HepG2 (cell line): ENCODE data around the gene NEDD4L. TPM values are rescaled to one million over a fixed set of nuclear protein-coding genes. Genes with fewer than 3 reads are reported as not detected.

ENCODE experiments used
- AGO1 ChIP-seq: fragments of 200-400 bp; formaldehyde crosslinking; IDR thresholded peaks from 2 replicates; pipeline ENCODE4 v1.6.1; 2017; ENCODE audit warnings: mild to moderate bottlenecking, low read depth, low read length, moderate library complexity; ENCODE audit not compliant: poor library complexity, severe bottlenecking
- ATF1 ChIP-seq: IDR thresholded peaks from 2 replicates; pipeline ENCODE4 v1.6.1; 2016; ENCODE audit warnings: mild to moderate bottlenecking, control low read depth
- DDIT3 ChIP-seq: sonication (generic); formaldehyde crosslinking; IDR thresholded peaks from 2 replicates; pipeline ENCODE4 v1.4.0; 2020; ENCODE audit warnings: mild to moderate bottlenecking, missing genetic modification reagents
- DR1 ChIP-seq: sonication (generic); formaldehyde crosslinking; IDR thresholded peaks from 2 replicates; pipeline ENCODE4 v1.8.0; 2021; ENCODE audit warnings: mild to moderate bottlenecking, missing genetic modification reagents, inconsistent platforms
- FIP1L1 ChIP-seq: fragments of 200-400 bp; formaldehyde crosslinking; IDR thresholded peaks from 2 replicates; pipeline ENCODE4 v1.6.1; 2018; ENCODE audit warnings: low read depth, mild to moderate bottlenecking, low read length, moderate library complexity, borderline replicate concordance; ENCODE audit not compliant: insufficient read depth
- HOXA9 ChIP-seq: sonication (generic); formaldehyde crosslinking; IDR thresholded peaks from 2 replicates; pipeline ENCODE4 v1.8.1; 2022; ENCODE audit warnings: missing genetic modification reagents, mild to moderate bottlenecking, moderate library complexity, borderline replicate concordance
- IKZF1 ChIP-seq: fragments of 450-650 bp; IDR thresholded peaks from 2 replicates; pipeline ENCODE4 v1.7.1; 2016
- KAT2B ChIP-seq: fragments of 150-350 bp; IDR thresholded peaks from 2 replicates; pipeline ENCODE4 v1.6.1; 2014; ENCODE audit warnings: low read depth, low read length, borderline replicate concordance
- MED8 ChIP-seq: sonication (generic); formaldehyde crosslinking; IDR thresholded peaks from 2 replicates; pipeline ENCODE4 v1.8.1; 2023; ENCODE audit warnings: mild to moderate bottlenecking, missing genetic modification reagents; ENCODE audit not compliant: insufficient replicate concordance
- MZF1 ChIP-seq: sonication (generic); formaldehyde crosslinking; IDR thresholded peaks from 2 replicates; pipeline ENCODE4 v1.8.1; 2023; ENCODE audit warnings: mild to moderate bottlenecking, missing genetic modification reagents, borderline replicate concordance
- NFATC3 ChIP-seq: sonication (generic); formaldehyde crosslinking; IDR thresholded peaks from 2 replicates; pipeline ENCODE4 v1.5.1; 2020; ENCODE audit warnings: mild to moderate bottlenecking, missing genetic modification reagents
- NFKBIZ ChIP-seq: IDR thresholded peaks from 2 replicates; pipeline ENCODE4 v1.6.1; 2018; ENCODE audit warnings: missing genetic modification reagents, missing compliant biosample characterization
- NONO ChIP-seq, 2 experiments: fragments of 450-650 bp in 1 of 2; sonication (generic) in 1 of 2; formaldehyde crosslinking in 1 of 2; IDR thresholded peaks in 1 of 2; conservative IDR thresholded peaks in 1 of 2; 2 replicates each; pipeline versions ENCODE4 v1.6.1 to v1.8.0; 2017 to 2022; ENCODE audit warnings: mild to moderate bottlenecking in 1 of 2, missing genetic modification reagents in 1 of 2, moderate library complexity in 1 of 2
- ONECUT2 ChIP-seq: sonication (generic); formaldehyde crosslinking; IDR thresholded peaks from 2 replicates; pipeline ENCODE4 v1.4.0; 2020; ENCODE audit warnings: missing genetic modification reagents
- SKI ChIP-seq: fragments of 450-650 bp; IDR thresholded peaks from one replicate; pipeline ENCODE4 v1.6.1; 2018; ENCODE audit warnings: mild to moderate bottlenecking; ENCODE audit not compliant: partially characterized antibody
- SYNCRIP ChIP-seq: fragments of 200-400 bp; formaldehyde crosslinking; IDR thresholded peaks from 2 replicates; pipeline ENCODE4 v1.6.1; 2018; ENCODE audit warnings: mild to moderate bottlenecking, low read depth, low read length; ENCODE audit not compliant: insufficient read depth
- TOPORS ChIP-seq: sonication (generic); formaldehyde crosslinking; IDR thresholded peaks from 2 replicates; pipeline ENCODE4 v1.8.0; 2023; ENCODE audit warnings: mild to moderate bottlenecking, missing genetic modification reagents
- YEATS2 ChIP-seq: sonication (generic); formaldehyde crosslinking; IDR thresholded peaks from 2 replicates; pipeline ENCODE4 v1.4.0; 2020; ENCODE audit warnings: missing genetic modification reagents, borderline replicate concordance
- ZBTB49 ChIP-seq: sonication (generic); formaldehyde crosslinking; IDR thresholded peaks from 2 replicates; pipeline ENCODE4 v1.4.0; 2020; ENCODE audit warnings: missing genetic modification reagents, borderline replicate concordance
- ZKSCAN5 ChIP-seq: sonication (generic); formaldehyde crosslinking; IDR thresholded peaks from 2 replicates; pipeline ENCODE4 v1.5.1; 2020; ENCODE audit warnings: mild to moderate bottlenecking, missing genetic modification reagents
- ZKSCAN8 ChIP-seq: IDR thresholded peaks from 2 replicates; pipeline ENCODE4 v1.6.1; 2016; ENCODE audit warnings: borderline replicate concordance, missing genetic modification reagents, missing compliant biosample characterization
- ZNF24 ChIP-seq: fragments of 450-650 bp; IDR thresholded peaks from 2 replicates; pipeline ENCODE4 v1.6.1; 2017; ENCODE audit warnings: antibody characterized with exemption, mild to moderate bottlenecking
- ZNF317 ChIP-seq: sonication (generic); formaldehyde crosslinking; IDR thresholded peaks from 2 replicates; pipeline ENCODE4 v1.5.0; 2020; ENCODE audit warnings: mild to moderate bottlenecking, missing genetic modification reagents
- ZNF589 ChIP-seq: sonication (generic); formaldehyde crosslinking; conservative IDR thresholded peaks from 2 replicates; pipeline ENCODE4 v1.8.0; 2022; ENCODE audit warnings: mild to moderate bottlenecking, moderate library complexity, missing genetic modification reagents
- ZNF720 ChIP-seq: sonication (generic); formaldehyde crosslinking; IDR thresholded peaks from 2 replicates; pipeline ENCODE4 v1.4.0; 2020; ENCODE audit warnings: missing genetic modification reagents
- ZNF768 ChIP-seq: sonication (generic); formaldehyde crosslinking; IDR thresholded peaks from 2 replicates; pipeline ENCODE4 v1.4.0; 2020; ENCODE audit warnings: missing genetic modification reagents
- polyA plus RNA-seq, 8 experiments: library from polyadenylated mRNA; depleted of rRNA in 3 of 8; stranded (reverse) in 7 of 8; unstranded in 1 of 8; fragments of >200 nt; fragmentation: Illumina TruSeq in 4 of 8; extraction: Trizol in 4 of 8; gene quantifications; 2 replicates each; pipeline versions ENCODE4 v1.2.1 to v1.2.3, GENCODE V29; 2011 to 2016; ENCODE audit warnings: low read depth in 4 of 8, missing spikeins in 1 of 8, mixed read lengths in 1 of 8; ENCODE audit not compliant: insufficient read depth in 1 of 8
- total RNA-seq, 5 experiments: library from RNA; depleted of rRNA; stranded (reverse); fragments of >200 nt; fragmentation: Illumina TruSeq; extraction: Trizol; gene quantifications; 2 replicates each; pipeline ENCODE4 v1.2.3, GENCODE V29; 2016; ENCODE audit warnings: low read depth in 1 of 5
- TF ChIP-seq, protein P1 (sequence below): sonication (generic); formaldehyde crosslinking; IDR thresholded peaks from 2 replicates; pipeline ENCODE4 v1.8.1; 2023; ENCODE audit warnings: mild to moderate bottlenecking, missing genetic modification reagents, borderline replicate concordance

The NEDD4L gene
- total and polyA plus RNA-seq, 2 of the 13 experiments (the other 11 are each of a cell fraction or from before 2014, with no cell fraction given), result 168 to 390 TPM

- no peak for TF ChIP-seq DR1 (CRISPR knock-in tag)
- TF ChIP-seq ZNF720 (CRISPR knock-in tag), result no peak
- TF ChIP-seq ONECUT2 (CRISPR knock-in tag), result peak; percentile 8; the same call in 1 of the 2 replicates
- no peak for TF ChIP-seq ATF1 (CRISPR knock-in tag)
- TF ChIP-seq NFKBIZ (CRISPR knock-in tag), result peak; percentile 74; the same call in 1 of the 2 replicates
- no peak for TF ChIP-seq KAT2B
- TF ChIP-seq MED8, result peak; percentile 100
- peak; percentile 36; the same call in 1 of the 2 replicates for TF ChIP-seq YEATS2 (CRISPR knock-in tag)
- TF ChIP-seq IKZF1, result no peak
- TF ChIP-seq NFATC3 (CRISPR knock-in tag), result peak; percentile 60; the same call in 1 of the 2 replicates
- no peak; the same call in 1 of the 2 replicates for TF ChIP-seq MZF1 (CRISPR knock-in tag)
- TF ChIP-seq AGO1, result peak; percentile 88
- no peak for TF ChIP-seq HOXA9 (CRISPR knock-in tag)
- no peak for TF ChIP-seq ZNF589 (CRISPR knock-in tag)
- no peak for TF ChIP-seq SYNCRIP
- TF ChIP-seq TOPORS (CRISPR knock-in tag), result 0 out of 2 replicates have a peak, but pooled peaks have one; percentile 77
- peak; percentile 81; the same call in 1 of the 2 replicates for TF ChIP-seq ZBTB49 (CRISPR knock-in tag)
- no peak for TF ChIP-seq FIP1L1
- peak; percentile 93 for TF ChIP-seq ZKSCAN5 (CRISPR knock-in tag)
- TF ChIP-seq ZNF317, result peak; percentile 90
- TF ChIP-seq, protein P1, sequence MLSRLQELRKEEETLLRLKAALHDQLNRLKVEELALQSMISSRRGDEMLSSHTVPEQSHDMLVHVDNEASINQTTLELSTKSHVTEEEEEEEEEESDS (CRISPR knock-in tag), result no peak; the same call in 1 of the 2 replicates
- TF ChIP-seq DDIT3 (CRISPR knock-in tag), result no peak
- peak; percentile 78 for TF ChIP-seq ZNF768
- TF ChIP-seq ZNF24, result no peak
- TF ChIP-seq NONO (IDR thresholded peaks at IDR 0.05), result no peak
- peak; percentile 81 for TF ChIP-seq NONO (CRISPR knock-in tag; conservative IDR thresholded peaks at IDR 0.05)
- TF ChIP-seq ZKSCAN8 (CRISPR knock-in tag), result peak; percentile 75
- TF ChIP-seq SKI, result peak; percentile 75
These were observed 359.1 kb downstream of the NEDD4L start (continued) for GRCh38 chr18:58402951-58403702.
